Nephron (organoid): ENCODE measurements around the gene DRD1.
A peak's percentile ranks its signal among the peaks of the same experiment; 100 is the strongest.

Experiments used
- H3K27ac Mint-ChIP-seq, 3 experiments: 2 replicates each; pipeline ENCODE4 v1.8.0; 2020; ENCODE audit warnings: mixed read lengths in 3 of 3, mild to moderate bottlenecking in 2 of 3, moderate library complexity in 1 of 3
- H3K27me3 Mint-ChIP-seq: 2 replicates; pipeline ENCODE4 v1.8.0; 2021; ENCODE audit warnings: low read depth, mild to moderate bottlenecking, moderate library complexity, mixed read lengths
- H3K36me3 Mint-ChIP-seq: 2 replicates; pipeline ENCODE4 v1.8.0; 2020; ENCODE audit warnings: low read depth, mixed read lengths
- H3K4me1 Mint-ChIP-seq: 2 replicates; pipeline ENCODE4 v1.8.0; 2020; ENCODE audit warnings: mixed read lengths
- H3K4me3 Mint-ChIP-seq, 3 experiments: 2 replicates each; pipeline ENCODE4 v1.8.0; 2020; ENCODE audit warnings: mild to moderate bottlenecking in 3 of 3, mixed read lengths in 3 of 3, moderate library complexity in 2 of 3
- H3K9me3 Mint-ChIP-seq: 2 replicates; pipeline ENCODE4 v1.8.0; 2020; ENCODE audit warnings: mixed read lengths
- TF ChIP-seq, protein P1 (sequence below), 3 experiments: fragments of 200-600 bp; sonication (generic); IDR thresholded peaks; one replicate each; pipeline ENCODE4 v1.5.0; 2021; ENCODE audit warnings: antibody characterized with exemption in 3 of 3; ENCODE audit not compliant: unreplicated experiment in 3 of 3

DRD1 gene

GRCh38 chr5:175487514-175488222 is 43.7 kb upstream of the DRD1 start:
- no peak overlapping the region for H3K27ac Mint-ChIP-seq
- H3K4me3 Mint-ChIP-seq: no peak overlapping the region
- H3K27me3 Mint-ChIP-seq: no peaks in the 10 kb centered on the region
- peaks cover 89% of the 10 kb centered on the region for H3K36me3 Mint-ChIP-seq
- H3K9me3 Mint-ChIP-seq: peaks cover 19% of the 10 kb centered on the region
- peaks cover 5% of the 10 kb centered on the region for H3K4me1 Mint-ChIP-seq
- TF ChIP-seq, protein P1, sequence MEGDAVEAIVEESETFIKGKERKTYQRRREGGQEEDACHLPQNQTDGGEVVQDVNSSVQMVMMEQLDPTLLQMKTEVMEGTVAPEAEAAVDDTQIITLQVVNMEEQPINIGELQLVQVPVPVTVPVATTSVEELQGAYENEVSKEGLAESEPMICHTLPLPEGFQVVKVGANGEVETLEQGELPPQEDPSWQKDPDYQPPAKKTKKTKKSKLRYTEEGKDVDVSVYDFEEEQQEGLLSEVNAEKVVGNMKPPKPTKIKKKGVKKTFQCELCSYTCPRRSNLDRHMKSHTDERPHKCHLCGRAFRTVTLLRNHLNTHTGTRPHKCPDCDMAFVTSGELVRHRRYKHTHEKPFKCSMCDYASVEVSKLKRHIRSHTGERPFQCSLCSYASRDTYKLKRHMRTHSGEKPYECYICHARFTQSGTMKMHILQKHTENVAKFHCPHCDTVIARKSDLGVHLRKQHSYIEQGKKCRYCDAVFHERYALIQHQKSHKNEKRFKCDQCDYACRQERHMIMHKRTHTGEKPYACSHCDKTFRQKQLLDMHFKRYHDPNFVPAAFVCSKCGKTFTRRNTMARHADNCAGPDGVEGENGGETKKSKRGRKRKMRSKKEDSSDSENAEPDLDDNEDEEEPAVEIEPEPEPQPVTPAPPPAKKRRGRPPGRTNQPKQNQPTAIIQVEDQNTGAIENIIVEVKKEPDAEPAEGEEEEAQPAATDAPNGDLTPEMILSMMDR (IDR thresholded peaks at IDR 0.05; ENCODE audit: unreplicated experiment in 3 of 3): no peak

GRCh38 chr5:175485631-175486030 is 41.6 kb upstream of the DRD1 start:
- H3K27me3 Mint-ChIP-seq: no peaks in the 10 kb centered on the region
- peaks cover 93% of the 10 kb centered on the region for H3K36me3 Mint-ChIP-seq
- H3K27ac Mint-ChIP-seq: no peak overlapping the region
- TF ChIP-seq, protein P1 (IDR thresholded peaks at IDR 0.05; ENCODE audit: unreplicated experiment in 3 of 3): no peak
- H3K4me3 Mint-ChIP-seq: no peak overlapping the region
- H3K9me3 Mint-ChIP-seq: peaks cover 21% of the 10 kb centered on the region
- H3K4me1 Mint-ChIP-seq: peaks cover 8% of the 10 kb centered on the region

DNA sequence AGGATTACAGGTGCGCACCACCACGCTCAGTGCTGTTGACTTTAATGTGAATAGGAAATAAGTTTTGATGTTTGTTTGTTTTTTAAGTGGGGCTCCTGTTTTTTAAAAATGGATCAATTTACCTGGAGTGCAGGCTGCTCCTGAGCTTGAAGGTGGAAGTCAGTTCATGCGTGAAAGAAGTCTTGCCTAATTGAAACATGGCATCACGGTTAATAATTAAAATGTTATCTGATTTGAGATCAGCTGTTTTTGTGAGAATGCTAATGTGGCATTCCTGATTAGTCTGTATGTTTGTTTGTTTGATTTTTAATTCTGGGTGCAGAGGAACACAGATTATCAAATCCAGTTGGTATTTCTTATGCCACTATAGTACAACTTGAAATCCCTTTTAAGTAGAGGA is 40.8 kb upstream of the DRD1 start:
- Mint-ChIP-seq H3K4me1 (peaks cover 13% of the 10 kb centered on the region), H3K4me3 (no peak overlapping the region), H3K9me3 (peaks cover 21% of the 10 kb centered on the region), H3K36me3 (peaks cover 92% of the 10 kb centered on the region), H3K27ac (peak overlapping the region in 1 of 3 experiments; percentile 63), H3K27me3 (no peaks in the 10 kb centered on the region)
- TF ChIP-seq, protein P1 (IDR thresholded peaks at IDR 0.05; ENCODE audit: unreplicated experiment in 3 of 3): no peak

DNA sequence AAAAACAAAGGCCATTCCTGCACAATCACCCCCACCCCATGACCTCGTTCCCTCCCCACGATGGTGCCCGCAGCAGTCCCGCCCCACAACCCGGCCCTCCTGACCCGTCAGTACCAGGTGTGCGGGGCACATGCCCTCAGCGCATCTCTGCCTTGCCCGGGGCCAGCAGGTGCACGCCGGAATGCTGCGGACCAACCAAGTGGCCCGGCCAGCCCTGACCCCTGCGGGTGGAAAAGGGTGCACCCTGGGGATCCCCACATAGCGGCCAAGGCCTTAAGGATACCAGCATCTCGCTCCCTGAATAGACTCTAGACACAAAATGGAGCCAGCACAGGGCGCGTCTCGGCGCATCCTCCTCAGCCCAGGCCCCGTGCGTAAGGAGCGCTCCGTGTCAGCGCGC is 40.3 kb upstream of the DRD1 start:
- H3K4me1 Mint-ChIP-seq: peaks cover 18% of the 10 kb centered on the region
- TF ChIP-seq, protein P1 (IDR thresholded peaks at IDR 0.05; ENCODE audit: unreplicated experiment in 3 of 3): no peak
- no peak overlapping the region for H3K4me3 Mint-ChIP-seq
- peaks cover 87% of the 10 kb centered on the region for H3K36me3 Mint-ChIP-seq
- H3K27ac Mint-ChIP-seq: peak overlapping the region in 1 of 3 experiments; percentile 63
- H3K9me3 Mint-ChIP-seq: peaks cover 21% of the 10 kb centered on the region
- no peaks in the 10 kb centered on the region for H3K27me3 Mint-ChIP-seq

- Mint-ChIP-seq H3K9me3 (peaks cover 17% of the 10 kb centered on the region), H3K4me3 (no peak overlapping the region), H3K27me3 (no peaks in the 10 kb centered on the region), H3K27ac (no peak overlapping the region), H3K36me3 (peaks cover 77% of the 10 kb centered on the region), H3K4me1 (peaks cover 23% of the 10 kb centered on the region)
- TF ChIP-seq, protein P1 (IDR thresholded peaks at IDR 0.05; ENCODE audit: unreplicated experiment in 3 of 3): no peak
Observed at GRCh38 chr5:175483337-175483736, 39.4 kb upstream of the DRD1 start.
